Right atrium auricular region (tissue), 2 donors: ENCODE measurements around the gene PHC2. TPM values are rescaled to one million over a fixed set of nuclear protein-coding genes. Genes with fewer than 3 reads are reported as not detected.

Experiments
- DNase-seq: peaks from one replicate; pipeline ENCODE4 v3.0.0-alpha.2; 2019; ENCODE audit warnings: low spot score
- H3K27ac ChIP-seq, 2 donors: fragments of 200-600 bp; sonication (generic); 1 replicate in 1 of 2; 2 replicates in 1 of 2; pipeline ENCODE4 v1.5.1; 2016 to 2019
- H3K27me3 ChIP-seq, 2 donors: fragments of 200-600 bp; sonication (generic); one replicate each; pipeline versions ENCODE4 v1.5.1 to v1.6.0; 2017 to 2019
- H3K36me3 ChIP-seq: fragments of 200-600 bp; sonication (generic); one replicate; pipeline ENCODE4 v1.5.1; 2016
- H3K4me1 ChIP-seq, 2 donors: fragments of 200-600 bp; sonication (generic); one replicate each; pipeline versions ENCODE4 v1.5.1 to v1.6.0; 2017 to 2019
- H3K4me3 ChIP-seq, 2 donors: fragments of 200-600 bp; sonication (generic); 1 replicate in 1 of 2; 2 replicates in 1 of 2; pipeline ENCODE4 v1.5.1; 2017 to 2019; ENCODE audit warnings: mild to moderate bottlenecking in 1 of 2, moderate library complexity in 1 of 2
- H3K9me3 ChIP-seq, 2 donors: fragments of 200-600 bp; sonication (generic); one replicate each; pipeline ENCODE4 v1.5.1; 2019
- CTCF ChIP-seq, 2 donors: fragments of 200-600 bp; sonication (generic); IDR thresholded peaks; one replicate each; pipeline ENCODE4 v1.5.1; 2019; ENCODE audit warnings: antibody characterized with exemption in 2 of 2
- total RNA-seq, 2 donors: library from RNA; depleted of rRNA; stranded (reverse); fragments of >200 nt; gene quantifications; one replicate each; pipeline ENCODE4 v1.1.0, GENCODE V29; 2016

The PHC2 gene
- total RNA-seq, 2 donors from 2014 or later = 98.4 to 144 TPM

GRCh38 chr1:33470495-33471012 is 39.7 kb upstream of the PHC2 start:
- peak; percentile 90 for DNase-seq
- TF ChIP-seq CTCF (IDR thresholded peaks at IDR 0.05) = peak; percentile 39 to 89
- Histone ChIP-seq H3K4me1 (peaks cover 0 to 49% of the 10 kb centered on the region in 2 donors), H3K9me3 (no peaks in the 10 kb centered on the region), H3K36me3 (no peaks in the 10 kb centered on the region), H3K4me3 (no peak overlapping the region), H3K27me3 (no peaks in the 10 kb centered on the region), H3K27ac (peak overlapping the region; percentile 90 to 93)

GRCh38 chr1:33469691-33470090 is 38.8 kb upstream of the PHC2 start:
- DNase-seq = no peak
- Histone ChIP-seq H3K4me1 (peaks cover 0 to 47% of the 10 kb centered on the region in 2 donors), H3K4me3 (no peak overlapping the region), H3K9me3 (no peaks in the 10 kb centered on the region), H3K27ac (no peak overlapping the region), H3K36me3 (no peaks in the 10 kb centered on the region), H3K27me3 (no peaks in the 10 kb centered on the region)
- no peak for TF ChIP-seq CTCF (IDR thresholded peaks at IDR 0.05)

- Histone ChIP-seq H3K27ac (no peak overlapping the region), H3K36me3 (no peaks in the 10 kb centered on the region), H3K4me1 (peaks cover 0 to 40% of the 10 kb centered on the region in 2 donors), H3K9me3 (no peaks in the 10 kb centered on the region), H3K4me3 (no peak overlapping the region), H3K27me3 (no peaks in the 10 kb centered on the region)
- no peak for TF ChIP-seq CTCF (IDR thresholded peaks at IDR 0.05)
- DNase-seq = no peak
Measured at GRCh38 chr1:33468967-33469366, 38.1 kb upstream of the PHC2 start.

GRCh38 chr1:33468531-33468930 is 37.6 kb upstream of the PHC2 start:
- DNase-seq = no peak
- H3K4me3 ChIP-seq = no peak overlapping the region
- H3K4me1 ChIP-seq = peaks cover 0 to 36% of the 10 kb centered on the region in 2 donors
- H3K9me3 ChIP-seq = no peaks in the 10 kb centered on the region
- no peak overlapping the region for H3K27ac ChIP-seq
- no peak for TF ChIP-seq CTCF (IDR thresholded peaks at IDR 0.05)
- no peaks in the 10 kb centered on the region for H3K27me3 ChIP-seq
- H3K36me3 ChIP-seq = no peaks in the 10 kb centered on the region

GRCh38 chr1:33468011-33468410 is 37.1 kb upstream of the PHC2 start:
- peaks cover 0 to 31% of the 10 kb centered on the region in 2 donors for H3K4me1 ChIP-seq

More at GRCh38 chr1:33468011-33468410, 37.1 kb upstream of the PHC2 start:
- no peak for DNase-seq
- Histone ChIP-seq H3K9me3 (no peaks in the 10 kb centered on the region), H3K27me3 (no peaks in the 10 kb centered on the region), H3K27ac (no peak overlapping the region), H3K4me3 (no peak overlapping the region), H3K36me3 (no peaks in the 10 kb centered on the region)
- TF ChIP-seq CTCF (IDR thresholded peaks at IDR 0.05) = no peak
